GM12891 (cell line): ENCODE results near the gene TBXAS1.
A peak's percentile ranks its signal among the peaks of the same experiment; 100 is the strongest.

ENCODE experiments used
- DNase-seq: peaks from one replicate; pipeline ENCODE4 v3.0.0; 2011; ENCODE audit warnings: low spot score; ENCODE audit not compliant: insufficient read length
- FAIRE-seq: peaks from 2 replicates; lab custom pipeline; 2011; peaks lifted over from hg19 to GRCh38; lab: Jason Lieb, UNC
- PAX5 ChIP-seq: IDR thresholded peaks from 2 replicates; pipeline ENCODE4 v1.6.1; 2011; ENCODE audit warnings: low read length, moderate library complexity, mild to moderate bottlenecking; ENCODE audit not compliant: insufficient read depth, severe bottlenecking
- POLR2A ChIP-seq: IDR thresholded peaks from 2 replicates; pipeline ENCODE4 v1.6.1; 2011; ENCODE audit warnings: low read depth, low read length, control low read depth
- POLR2AphosphoS5 ChIP-seq: IDR thresholded peaks from 2 replicates; pipeline ENCODE4 v1.6.1; 2011; ENCODE audit warnings: low read depth, low read length, control low read depth
- POU2F2 ChIP-seq: IDR thresholded peaks from 2 replicates; pipeline ENCODE4 v1.6.1; 2011; ENCODE audit warnings: low read depth, mild to moderate bottlenecking, control low read depth, low read length, moderate library complexity
- SPI1 ChIP-seq: IDR thresholded peaks from 2 replicates; pipeline ENCODE4 v1.6.1; 2011; ENCODE audit warnings: low read depth, low read length, control low read depth
- TAF1 ChIP-seq: IDR thresholded peaks from 2 replicates; pipeline ENCODE4 v1.6.1; 2011; ENCODE audit warnings: low read depth, low read length, control low read depth

TBXAS1 gene

DNA sequence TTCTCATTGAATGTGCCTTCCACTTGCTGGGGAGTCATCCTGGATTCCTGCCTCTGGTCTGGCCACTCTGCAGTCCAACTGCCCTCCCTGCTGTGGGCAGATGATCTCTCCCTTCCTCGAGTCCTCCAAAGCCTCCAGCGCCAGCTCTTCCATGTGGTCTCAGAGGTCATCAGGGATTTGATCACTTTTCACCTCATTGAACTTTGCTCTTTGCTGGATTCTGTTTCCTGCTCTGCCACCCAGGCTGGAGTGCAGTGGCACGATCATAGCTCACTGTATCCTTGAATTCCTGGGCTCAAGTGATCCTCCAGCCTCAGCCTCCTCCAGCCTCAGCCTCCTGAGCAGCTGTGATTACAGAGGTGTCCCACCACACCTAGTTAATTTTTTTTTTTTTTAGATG is 22.1 kb upstream of the TBXAS1 start:
- no peak for DNase-seq
- FAIRE-seq = no peak
- no peak for TF ChIP-seq POU2F2

DNA sequence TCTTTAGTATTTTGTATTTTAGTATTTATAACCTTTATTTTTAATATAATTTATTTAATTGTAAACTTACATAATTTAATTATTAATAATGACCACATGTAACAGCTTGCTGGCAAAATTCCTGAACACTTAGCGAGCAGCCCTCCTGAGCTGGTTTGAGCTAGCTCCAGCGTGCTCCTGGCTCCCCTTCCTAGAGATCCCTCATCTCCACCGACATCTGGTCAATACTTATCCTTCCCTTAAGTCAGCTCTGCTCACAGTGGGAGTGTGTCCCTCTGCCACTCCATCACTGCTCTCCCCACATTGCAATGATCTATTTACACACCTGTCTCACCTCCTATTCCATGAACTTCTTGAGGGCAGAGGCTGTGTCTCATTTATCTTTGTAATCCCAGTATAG is 20.6 kb upstream of the TBXAS1 start:
- DNase-seq = no peak
- FAIRE-seq = no peak

DNA sequence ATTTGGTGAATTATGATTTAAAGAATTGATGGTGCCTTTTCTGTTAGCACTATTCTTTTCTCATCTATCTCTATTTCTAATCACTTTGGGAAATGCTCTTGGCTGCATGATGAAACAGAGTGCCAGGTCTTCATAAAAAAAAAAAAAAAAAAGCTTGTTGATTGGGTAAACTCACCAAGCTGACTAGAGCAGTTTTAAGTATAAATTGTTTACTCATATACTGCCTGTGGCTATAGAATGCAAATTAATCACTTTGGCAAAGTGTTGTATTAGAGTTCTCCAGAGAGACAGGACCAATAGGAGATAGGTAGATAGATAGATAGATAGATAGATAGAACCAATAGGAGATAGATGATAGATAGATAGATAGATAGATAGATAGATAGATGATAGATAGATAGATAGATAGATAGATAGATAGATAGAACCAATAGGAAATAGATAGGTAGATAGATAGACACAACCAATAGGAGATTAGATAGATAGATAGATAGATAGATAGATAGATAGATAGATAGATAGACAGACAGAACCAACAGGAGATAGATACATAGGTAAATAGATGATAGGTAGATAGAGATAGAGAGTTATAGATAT is 20.1 kb upstream of the TBXAS1 start:
- FAIRE-seq = no peak

More for the DNA sequence above, 20.6 kb upstream of the TBXAS1 start:
- TF ChIP-seq SPI1 = no peak
- TF ChIP-seq POLR2A = no peak
- TF ChIP-seq PAX5 = no peak
- TF ChIP-seq POU2F2 = no peak
- no peak for TF ChIP-seq POLR2AphosphoS5
- no peak for TF ChIP-seq TAF1

DNA sequence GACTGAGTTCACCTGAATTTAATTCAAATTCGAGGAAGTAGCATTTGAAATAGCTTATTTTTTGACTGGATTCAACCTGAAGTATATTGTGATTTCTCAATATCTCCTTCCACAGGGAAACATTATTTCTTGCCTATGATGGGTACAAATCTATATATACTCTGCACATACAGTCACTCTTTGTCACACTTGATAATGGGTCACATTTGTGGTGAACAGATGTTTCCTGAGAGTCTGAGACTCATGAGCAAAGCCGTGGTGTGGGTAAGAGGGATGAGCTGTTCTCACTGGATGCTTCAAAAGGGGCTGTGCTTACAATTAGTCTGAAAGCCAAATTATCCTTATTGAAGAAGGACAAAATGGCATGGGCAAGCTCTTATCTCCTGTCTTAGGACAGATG is 18.0 kb upstream of the TBXAS1 start:
- TF ChIP-seq POU2F2 (no peak), SPI1 (no peak), POLR2A (no peak), TAF1 (no peak), POLR2AphosphoS5 (no peak), PAX5 (no peak)
- DNase-seq (no peak), FAIRE-seq (no peak)

More for the DNA sequence above, 20.1 kb upstream of the TBXAS1 start:
- DNase-seq = no peak
- TF ChIP-seq POLR2AphosphoS5 = no peak
- no peak for TF ChIP-seq POLR2A
- TF ChIP-seq PAX5 = no peak
- no peak for TF ChIP-seq SPI1
- no peak for TF ChIP-seq TAF1
- no peak for TF ChIP-seq POU2F2

DNA sequence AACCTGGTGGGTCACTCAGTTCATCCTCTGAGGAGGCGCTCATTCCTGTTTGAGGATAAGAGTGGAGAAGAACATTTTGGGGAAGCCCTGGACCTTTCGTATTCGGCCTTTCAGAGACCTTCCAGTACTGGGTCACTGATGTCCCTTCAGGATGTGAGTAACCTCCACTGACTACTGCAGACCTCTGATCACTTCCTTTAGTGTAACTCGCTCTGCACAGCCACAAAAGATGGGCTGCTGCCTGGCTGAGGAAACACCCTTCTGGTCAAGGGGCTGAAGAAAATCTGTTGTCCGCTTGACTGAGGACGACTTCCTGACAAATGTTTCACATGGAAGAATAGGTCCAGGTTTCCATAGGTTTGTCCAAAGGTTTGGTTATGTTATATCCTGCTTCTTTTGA is 15.9 kb upstream of the TBXAS1 start:
- TF ChIP-seq POLR2AphosphoS5 = no peak
- TF ChIP-seq SPI1 = no peak
- TF ChIP-seq PAX5 = no peak
- TF ChIP-seq POLR2A = no peak
- TF ChIP-seq POU2F2 = no peak
- no peak for TF ChIP-seq TAF1
- DNase-seq = no peak
- no peak for FAIRE-seq

DNA sequence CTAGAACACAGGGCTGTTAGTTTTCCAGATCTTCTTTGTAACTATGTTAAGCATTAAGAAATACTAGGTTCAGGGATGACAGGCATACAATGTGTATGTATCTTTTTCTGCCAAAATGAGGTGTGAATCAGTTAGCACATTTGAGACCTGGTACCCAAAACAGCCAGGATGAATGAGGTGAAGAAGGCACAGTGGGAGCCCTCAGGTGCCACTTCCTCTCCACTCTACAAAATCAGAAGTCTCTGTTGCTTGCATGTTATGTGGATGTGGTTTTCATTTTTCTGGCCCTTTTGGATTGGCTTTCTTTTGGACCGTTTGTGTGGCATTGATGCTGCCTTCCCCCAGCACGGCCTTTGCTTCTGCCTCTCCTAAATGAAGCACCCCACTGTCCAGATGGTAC is 15.4 kb upstream of the TBXAS1 start:
- no peak for FAIRE-seq
- no peak for DNase-seq
- TF ChIP-seq PAX5 = no peak
- TF ChIP-seq SPI1 = peak; percentile 21; the same call in 1 of the 2 replicates
- TF ChIP-seq POLR2A = no peak
- TF ChIP-seq TAF1 = no peak

DNA sequence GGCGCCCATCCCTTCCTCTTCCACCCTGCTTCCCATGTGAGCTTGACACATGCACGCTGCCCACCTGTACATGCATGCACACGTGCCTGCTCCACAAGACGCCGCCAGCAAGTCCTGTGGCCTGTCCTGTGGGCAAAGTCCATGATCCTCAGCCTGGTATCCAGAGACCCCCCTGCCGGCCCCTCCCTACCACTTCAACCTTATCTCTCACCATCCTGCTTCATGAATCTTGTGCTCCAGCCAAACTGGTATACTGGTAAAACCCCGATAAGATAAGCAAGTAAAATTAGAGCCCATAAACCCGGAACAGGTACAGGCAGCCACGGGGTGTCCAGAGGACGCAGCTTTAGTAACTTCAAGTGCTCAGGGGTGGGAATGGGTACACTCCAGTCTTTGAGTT is 11.8 kb upstream of the TBXAS1 start:
- TF ChIP-seq TAF1 = no peak
- FAIRE-seq (no peak), DNase-seq (no peak)

DNA sequence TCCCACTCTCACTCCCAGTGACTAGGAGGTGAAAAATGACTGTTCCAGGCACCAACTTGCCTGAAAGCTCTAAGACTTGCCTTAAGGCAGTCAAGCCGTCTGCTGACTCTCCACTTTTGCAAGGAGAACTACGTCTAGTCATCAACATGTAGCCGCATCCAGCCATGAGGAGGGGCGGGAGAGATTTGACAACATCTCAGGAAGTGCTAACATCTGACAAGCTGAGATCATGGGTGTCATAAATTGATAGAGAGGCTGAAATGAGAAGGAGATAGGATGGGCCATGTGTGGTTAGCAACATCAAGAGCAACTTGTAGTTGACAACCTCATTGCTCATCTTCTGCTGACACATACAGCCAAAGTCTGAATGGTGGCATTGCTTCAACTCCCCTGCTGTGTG is 9.0 kb upstream of the TBXAS1 start:
- no peak for DNase-seq
- FAIRE-seq = no peak
- TF ChIP-seq POU2F2 (no peak), SPI1 (no peak), POLR2A (no peak), PAX5 (no peak), TAF1 (no peak)

DNA sequence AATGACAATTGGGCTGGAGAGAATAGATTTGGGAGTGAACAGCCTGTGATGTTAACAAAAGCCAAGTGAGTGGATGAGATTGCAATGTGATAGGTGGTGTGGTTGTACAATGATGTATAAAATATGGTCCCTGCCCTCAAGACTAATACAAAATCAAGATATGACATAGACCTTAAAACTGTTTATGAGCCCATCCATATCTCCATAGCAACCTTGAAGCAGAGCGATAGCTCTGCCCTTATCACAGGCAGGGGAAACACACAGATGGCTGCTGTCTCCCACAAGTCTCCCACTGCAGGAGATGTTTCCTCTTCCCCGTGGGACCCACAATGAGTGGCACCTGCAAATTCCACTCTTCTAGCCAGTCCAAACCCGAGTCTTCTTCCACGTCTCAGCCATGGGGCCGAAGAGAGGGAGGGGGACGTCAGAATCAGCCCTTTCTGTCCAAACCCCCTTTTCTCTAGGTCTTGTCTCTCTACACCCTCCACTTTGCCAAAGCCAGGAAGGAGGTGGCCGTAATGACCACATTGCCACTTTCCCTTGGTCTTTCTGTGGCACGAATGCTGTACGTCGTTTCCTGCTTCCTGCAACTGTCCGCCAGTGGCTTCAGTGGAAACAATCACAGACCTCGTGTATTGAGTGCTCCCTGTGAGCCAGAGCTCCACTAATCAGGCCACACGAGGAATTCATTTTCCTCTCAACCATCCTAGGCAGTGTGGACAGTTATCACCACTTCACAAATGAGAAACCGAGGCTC is 7.5 kb upstream of the TBXAS1 start:
- TF ChIP-seq TAF1 (no peak), POLR2A (no peak), POU2F2 (no peak), POLR2AphosphoS5 (no peak), PAX5 (no peak), SPI1 (no peak)
- DNase-seq (no peak), FAIRE-seq (no peak)

DNA sequence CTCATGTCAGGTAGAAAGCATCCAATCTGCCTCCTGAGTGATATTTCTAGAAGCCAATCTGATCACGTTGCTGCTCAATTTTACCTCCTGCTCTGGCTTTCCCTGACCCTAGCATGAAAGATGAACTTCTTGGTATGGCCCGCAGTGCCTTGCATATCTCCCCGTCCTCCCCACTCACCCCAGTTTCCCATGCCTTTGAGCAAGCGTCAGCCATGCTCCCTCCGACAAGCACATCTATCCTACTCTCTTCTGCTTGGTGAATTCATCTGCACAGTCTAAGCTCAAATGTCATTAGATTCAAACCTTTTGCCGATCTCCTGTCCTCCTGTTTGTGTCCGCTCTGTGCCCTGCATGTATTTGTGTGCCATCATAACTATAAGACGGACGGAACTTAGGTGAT is 6.2 kb upstream of the TBXAS1 start:
- TF ChIP-seq POLR2AphosphoS5 = no peak
- FAIRE-seq = no peak
- no peak for DNase-seq
